Uterus (tissue), 2 donors: ENCODE measurements around the gene DLG3.

ENCODE experiments used
- CTCF ChIP-seq, 4 experiments: fragments of 200-600 bp in 2 of 4; fragments of 450-650 bp in 2 of 4; sonication (generic) in 2 of 4; IDR thresholded peaks; one replicate each; pipeline ENCODE4 v1.5.1; 2016 to 2019; ENCODE audit warnings: antibody characterized with exemption in 4 of 4, mild to moderate bottlenecking in 2 of 4, moderate library complexity in 1 of 4
- POLR2A ChIP-seq, 2 donors: fragments of 450-650 bp; IDR thresholded peaks; one replicate each; pipeline ENCODE4 v1.6.1; 2016; ENCODE audit warnings: antibody characterized with exemption in 2 of 2, mild to moderate bottlenecking in 1 of 2, moderate library complexity in 1 of 2

- TF ChIP-seq CTCF (IDR thresholded peaks at IDR 0.05) (no peak), POLR2A (IDR thresholded peaks at IDR 0.05) (no peak)
These were observed 90.6 kb downstream of the DLG3 start for GRCh38 chrX:70535198-70535597.
